SJCRH30 (cell line): ENCODE data around the gene PRTN3. TPM values are rescaled to one million over a fixed set of nuclear protein-coding genes. Genes with fewer than 3 reads are reported as not detected.
"Not testable (repeated sequence)": the region's sequence is repeated elsewhere in the genome, so short reads cannot be mapped to it uniquely, and the experiment has no call there.

Experiments
- DNase-seq, 2 experiments: peaks; one replicate each; pipeline ENCODE4 v3.0.0-alpha.2; 2015 to 2020
- H3K27ac ChIP-seq: fragments of 250-450 bp; sonication (Bioruptor Pico); 2 replicates; pipeline ENCODE4 v1.5.1; 2020; ENCODE audit warnings: mild to moderate bottlenecking, moderate library complexity
- H3K27me3 ChIP-seq: fragments of 250-450 bp; sonication (Bioruptor Pico); 2 replicates; pipeline ENCODE4 v1.5.1; 2020; ENCODE audit warnings: mild to moderate bottlenecking, moderate library complexity
- H3K36me3 ChIP-seq: fragments of 250-450 bp; sonication (Bioruptor Pico); 2 replicates; pipeline ENCODE4 v1.5.1; 2020; ENCODE audit warnings: mild to moderate bottlenecking, moderate library complexity
- H3K4me1 ChIP-seq: fragments of 250-450 bp; sonication (Bioruptor Pico); 2 replicates; pipeline ENCODE4 v1.5.1; 2020; ENCODE audit warnings: mild to moderate bottlenecking, moderate library complexity
- H3K4me3 ChIP-seq: fragments of 250-450 bp; sonication (Bioruptor Pico); 2 replicates; pipeline ENCODE4 v1.5.1; 2020; ENCODE audit warnings: mild to moderate bottlenecking, moderate library complexity
- H3K9me3 ChIP-seq: fragments of 250-450 bp; sonication (Bioruptor Pico); replicated peaks from 2 replicates; pipeline ENCODE4 v1.5.1; 2020; ENCODE audit warnings: mild to moderate bottlenecking, moderate library complexity
- total RNA-seq: library from RNA; depleted of rRNA; stranded (reverse); fragments of >200 nt; shearing (Covaris generic); gene quantifications from 2 replicates; pipeline ENCODE4 v1.2.3, GENCODE V29; 2014

The PRTN3 gene
- total RNA-seq, 1 experiment from 2014 or later: not detected

DNA sequence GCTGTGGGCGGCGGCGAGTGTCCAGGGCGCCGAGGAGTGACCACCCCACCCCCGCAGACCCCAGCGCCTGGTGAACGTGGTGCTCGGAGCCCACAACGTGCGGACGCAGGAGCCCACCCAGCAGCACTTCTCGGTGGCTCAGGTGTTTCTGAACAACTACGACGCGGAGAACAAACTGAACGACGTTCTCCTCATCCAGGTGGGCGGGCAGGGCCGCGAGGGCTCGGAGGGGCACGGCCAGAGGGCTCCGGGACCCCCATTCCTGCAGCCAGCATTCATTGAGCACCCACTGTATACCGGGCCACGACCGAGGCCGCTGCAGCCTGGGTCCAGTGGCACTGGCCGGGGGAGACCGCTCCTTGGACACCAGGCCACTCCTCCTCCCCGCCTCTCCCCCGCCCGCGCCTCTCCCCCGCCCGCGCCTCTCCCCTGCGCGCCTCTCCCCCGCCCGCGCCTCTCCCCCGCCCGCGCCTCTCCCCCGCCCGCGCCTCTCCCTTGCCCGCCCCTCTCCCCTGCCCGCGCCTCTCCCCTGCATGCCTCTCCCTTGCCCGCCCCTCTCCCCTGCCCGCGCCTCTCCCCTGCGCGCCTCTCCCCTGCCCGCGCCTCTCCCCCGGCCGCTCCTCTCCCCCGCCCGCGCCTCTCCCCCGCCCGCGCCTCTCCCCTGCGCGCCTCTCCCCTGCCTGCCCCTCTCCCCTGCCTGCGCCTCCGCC is 3.2 kb downstream of the PRTN3 start:
- H3K9me3 ChIP-seq: no peaks in the 10 kb centered on the region
- H3K27ac ChIP-seq: no peak overlapping the region
- H3K36me3 ChIP-seq: no peaks in the 10 kb centered on the region
- H3K4me3 ChIP-seq: no peak overlapping the region
- no peak for DNase-seq
- 0 out of 2 replicates have a peak, but pooled peaks cover 3% of the 10 kb centered on the region for H3K4me1 ChIP-seq
- H3K27me3 ChIP-seq: peaks cover 38% of the 10 kb centered on the region

DNA sequence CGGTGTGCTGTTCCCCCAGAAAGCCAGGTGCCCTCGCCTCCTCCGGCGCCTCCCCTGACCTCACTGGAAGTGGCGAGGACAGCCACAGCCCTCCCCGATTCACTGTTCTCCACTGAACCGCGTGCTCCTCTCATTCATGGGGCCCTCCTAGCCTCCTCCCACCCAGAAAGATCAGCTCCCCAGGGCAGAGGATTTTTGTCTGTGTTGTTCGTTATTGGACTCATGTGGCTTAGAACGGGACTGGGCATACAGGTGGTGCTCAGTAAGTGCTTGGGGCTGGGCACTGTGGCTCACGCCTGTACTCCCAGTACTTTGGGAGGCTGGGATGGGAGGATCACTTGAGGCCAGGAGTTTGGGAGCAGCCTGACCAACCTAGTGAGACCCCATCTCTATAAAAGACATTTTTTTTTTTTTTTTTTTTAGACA is 3.8 kb downstream of the PRTN3 start:
- Histone ChIP-seq H3K4me1 (0 out of 2 replicates have a peak, but pooled peaks cover under 1% of the 10 kb centered on the region), H3K27me3 (peaks cover 35% of the 10 kb centered on the region), H3K36me3 (no peaks in the 10 kb centered on the region), H3K4me3 (no peak overlapping the region), H3K9me3 (no peaks in the 10 kb centered on the region), H3K27ac (no peak overlapping the region)
- no peak for DNase-seq

DNA sequence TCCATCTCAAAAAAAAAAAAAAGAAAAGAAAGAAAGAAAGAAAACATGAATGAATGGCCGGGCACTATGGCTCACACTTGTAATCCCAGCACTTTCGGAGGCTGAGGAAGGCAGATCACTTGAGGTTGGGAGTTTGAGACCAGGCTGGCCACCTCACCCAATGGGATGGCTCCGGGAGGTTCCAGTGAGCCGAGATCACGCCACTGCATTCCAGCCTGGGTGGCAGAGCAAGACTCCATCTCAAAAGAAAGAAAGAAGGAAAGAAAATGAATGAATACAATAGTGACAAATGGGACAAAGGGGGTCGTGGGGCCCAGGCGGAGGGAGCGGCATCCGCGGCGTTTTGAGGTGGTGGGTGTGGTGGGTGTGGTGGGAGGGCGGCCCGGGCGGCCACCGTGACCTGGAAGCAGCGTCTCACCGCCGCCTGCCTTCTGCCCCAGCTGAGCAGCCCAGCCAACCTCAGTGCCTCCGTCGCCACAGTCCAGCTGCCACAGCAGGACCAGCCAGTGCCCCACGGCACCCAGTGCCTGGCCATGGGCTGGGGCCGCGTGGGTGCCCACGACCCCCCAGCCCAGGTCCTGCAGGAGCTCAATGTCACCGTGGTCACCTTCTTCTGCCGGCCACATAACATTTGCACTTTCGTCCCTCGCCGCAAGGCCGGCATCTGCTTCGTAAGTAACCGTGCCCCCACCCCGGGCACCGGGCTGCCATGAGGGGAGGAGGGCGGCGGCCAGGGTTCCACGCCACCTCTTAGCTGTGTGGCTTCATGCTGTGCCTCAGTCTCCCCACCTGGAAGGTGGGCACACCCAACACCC is 5.1 kb downstream of the PRTN3 start:
- Histone ChIP-seq H3K9me3 (no peaks in the 10 kb centered on the region), H3K36me3 (no peaks in the 10 kb centered on the region), H3K27ac (no peak overlapping the region), H3K4me1 (no peaks in the 10 kb centered on the region; the same call in 1 of the 2 replicates), H3K4me3 (no peak overlapping the region), H3K27me3 (peaks cover 33% of the 10 kb centered on the region)
- no peak for DNase-seq

DNA sequence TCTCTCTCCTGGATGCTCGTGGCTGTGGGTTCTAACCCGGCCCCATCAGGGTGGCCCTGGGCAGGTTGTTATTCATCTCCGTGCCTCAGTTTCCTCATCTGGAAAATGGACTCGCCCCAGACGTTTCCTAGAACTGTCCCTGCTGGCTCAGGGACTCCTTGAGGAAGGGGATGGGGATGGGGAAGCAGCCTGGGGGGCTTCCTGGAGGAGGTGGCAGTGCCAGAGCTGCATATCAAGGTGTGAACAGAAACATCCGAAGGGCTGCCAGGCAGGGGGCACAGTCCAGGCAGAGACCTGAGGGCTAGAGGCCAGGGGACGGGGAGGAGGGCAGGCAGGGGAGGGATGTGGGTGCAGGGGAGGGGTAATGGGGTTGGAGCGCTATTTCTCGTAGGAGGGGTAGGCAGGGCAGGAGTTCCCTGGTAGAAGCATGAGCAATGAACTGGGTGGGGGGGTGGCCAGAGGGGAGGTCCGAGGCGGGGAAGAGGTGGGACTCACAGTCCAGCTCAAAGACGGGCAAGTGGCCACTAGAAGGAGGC is 7.7 kb downstream of the PRTN3 start:
- Histone ChIP-seq H3K27me3 (peaks cover 25% of the 10 kb centered on the region), H3K27ac (no peak overlapping the region), H3K36me3 (no peaks in the 10 kb centered on the region)

DNA sequence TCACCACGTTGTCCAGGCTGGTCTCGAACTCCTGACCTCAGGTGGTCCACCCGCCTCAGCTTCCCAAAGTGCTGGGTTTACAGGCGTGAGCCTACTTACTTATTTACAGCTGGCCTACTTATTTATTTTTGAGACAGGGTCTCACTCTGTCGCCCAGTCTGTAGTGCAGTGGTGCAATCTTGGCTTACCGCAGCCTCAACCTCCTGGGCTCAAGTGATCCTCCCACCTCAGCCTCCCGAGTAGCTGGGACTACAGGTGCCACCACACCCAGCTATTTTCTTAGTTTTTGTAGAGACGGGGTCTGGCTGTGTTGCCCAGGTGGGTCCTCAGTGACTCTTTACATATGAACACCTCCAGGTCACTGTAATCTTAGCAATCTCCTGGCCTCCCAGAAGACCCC is 8.4 kb downstream of the PRTN3 start:
- not testable (repeated sequence) for H3K9me3 ChIP-seq, DNase-seq, H3K27ac ChIP-seq, H3K4me3 ChIP-seq, H3K4me1 ChIP-seq, H3K36me3 ChIP-seq
- H3K27me3 ChIP-seq: peaks cover 25% of the 10 kb centered on the region

More for the DNA sequence above, 7.7 kb downstream of the PRTN3 start:
- H3K4me3 ChIP-seq: no peak overlapping the region
- H3K9me3 ChIP-seq: no peaks in the 10 kb centered on the region
- DNase-seq: no peak
- no peaks in the 10 kb centered on the region; the same call in 1 of the 2 replicates for H3K4me1 ChIP-seq

DNA sequence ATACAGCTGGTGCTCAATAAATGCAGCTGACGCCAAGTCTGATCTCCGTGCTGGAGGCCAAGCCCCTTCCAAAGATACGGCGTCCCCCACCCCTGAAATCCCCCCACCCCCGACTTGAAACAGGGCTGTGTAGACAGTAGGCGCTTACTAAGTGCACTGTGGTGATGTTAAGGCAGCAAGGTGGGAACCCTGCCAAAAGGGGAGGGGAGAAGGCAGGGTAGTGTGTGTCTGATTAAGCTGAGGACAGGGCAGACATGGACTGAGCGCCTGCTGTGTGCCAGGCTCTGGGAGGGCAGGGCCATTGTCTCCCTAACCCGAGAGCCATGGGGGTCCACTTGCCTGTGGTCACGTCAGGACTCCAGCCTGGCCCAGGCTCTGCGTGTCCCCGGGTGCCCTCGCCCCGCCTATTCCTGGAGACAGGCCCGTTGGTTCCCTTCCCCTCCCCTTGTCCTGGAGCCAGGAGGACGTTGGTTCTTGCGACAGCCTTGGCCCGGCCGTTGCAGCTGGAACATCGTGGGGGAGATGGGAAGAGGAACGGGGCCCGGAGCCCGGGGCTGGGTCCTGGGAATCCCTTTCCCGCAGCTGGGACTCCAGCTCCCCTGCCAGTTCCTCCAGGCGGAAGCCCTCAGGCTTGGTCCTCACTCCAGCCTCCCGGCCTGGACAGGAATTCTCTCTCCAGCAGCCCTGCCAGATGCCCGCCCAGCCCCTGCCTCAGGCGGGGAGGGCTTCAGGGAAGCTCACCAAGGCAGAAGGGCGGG is 9.6 kb downstream of the PRTN3 start:
- DNase-seq: peak; percentile 82 to 83
- H3K36me3 ChIP-seq: no peaks in the 10 kb centered on the region
- no peak overlapping the region for H3K27ac ChIP-seq
- H3K9me3 ChIP-seq: no peaks in the 10 kb centered on the region
- no peak overlapping the region for H3K4me3 ChIP-seq
- H3K27me3 ChIP-seq: peaks cover 20% of the 10 kb centered on the region
- H3K4me1 ChIP-seq: no peaks in the 10 kb centered on the region; the same call in 1 of the 2 replicates

DNA sequence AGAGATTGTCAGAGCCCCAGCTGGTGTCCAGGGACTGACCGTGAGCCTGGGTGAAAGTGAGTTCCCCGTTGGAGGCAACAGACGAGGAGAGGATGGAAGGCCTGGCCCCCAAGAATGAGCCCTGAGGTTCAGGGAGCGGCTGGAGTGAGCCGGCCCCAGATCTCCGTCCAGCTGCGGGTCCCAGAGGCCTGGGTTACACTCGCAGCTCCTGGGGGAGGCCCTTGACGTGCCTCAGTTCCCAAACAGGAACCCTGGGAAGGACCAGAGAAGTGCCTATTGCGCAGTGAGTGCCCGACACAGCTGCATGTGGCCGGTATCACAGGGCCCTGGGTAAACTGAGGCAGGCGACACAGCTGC is 10.2 kb downstream of the PRTN3 start:
- no peak overlapping the region for H3K27ac ChIP-seq
- H3K4me1 ChIP-seq: no peaks in the 10 kb centered on the region; the same call in 1 of the 2 replicates
- H3K36me3 ChIP-seq: no peaks in the 10 kb centered on the region
- DNase-seq: no peak
- no peak overlapping the region for H3K4me3 ChIP-seq
- peaks cover 16% of the 10 kb centered on the region for H3K27me3 ChIP-seq
- H3K9me3 ChIP-seq: no peaks in the 10 kb centered on the region

DNA sequence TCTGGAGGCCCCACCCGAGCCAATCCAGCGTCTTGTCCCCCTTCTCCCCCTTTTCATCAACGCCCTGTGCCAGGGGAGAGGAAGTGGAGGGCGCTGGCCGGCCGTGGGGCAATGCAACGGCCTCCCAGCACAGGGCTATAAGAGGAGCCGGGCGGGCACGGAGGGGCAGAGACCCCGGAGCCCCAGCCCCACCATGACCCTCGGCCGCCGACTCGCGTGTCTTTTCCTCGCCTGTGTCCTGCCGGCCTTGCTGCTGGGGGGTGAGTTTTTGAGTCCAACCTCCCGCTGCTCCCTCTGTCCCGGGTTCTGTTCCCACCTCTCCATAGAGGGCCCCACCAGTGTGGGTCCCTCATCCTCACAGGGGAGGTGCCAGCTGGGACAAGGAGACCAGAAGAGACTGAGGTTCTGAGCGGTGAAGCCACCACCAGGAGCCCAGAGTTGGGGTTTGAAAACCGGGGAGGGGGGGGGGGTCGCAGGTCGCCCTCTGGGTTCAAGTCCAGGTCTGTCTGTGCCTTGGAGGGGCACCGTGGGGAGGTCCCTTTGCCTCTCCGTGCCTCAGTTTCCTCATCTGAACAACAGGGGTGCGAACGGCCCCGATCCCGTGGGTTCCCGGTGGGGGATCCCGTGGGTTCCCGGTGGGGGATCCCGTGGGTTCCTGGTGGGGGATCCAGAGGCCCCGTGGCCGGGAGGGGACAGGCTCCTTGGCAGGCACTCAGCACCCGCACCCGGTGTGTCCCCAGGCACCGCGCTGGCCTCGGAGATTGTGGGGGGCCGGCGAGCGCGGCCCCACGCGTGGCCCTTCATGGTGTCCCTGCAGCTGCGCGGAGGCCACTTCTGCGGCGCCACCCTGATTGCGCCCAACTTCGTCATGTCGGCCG is 11.6 kb downstream of the PRTN3 start, which contains the start of gene ELANE:
ELANE (plus strand) TSS at position 168 of the 878 bp plus-strand sequence; CDS start at position 194, 26 bp downstream.
- DNase-seq: no peak
- Histone ChIP-seq H3K9me3 (no peaks in the 10 kb centered on the region), H3K36me3 (no peaks in the 10 kb centered on the region), H3K27me3 (peaks cover 8% of the 10 kb centered on the region; the same call in 1 of the 2 replicates), H3K4me3 (no peak within 1 kb of the TSS), H3K27ac (no peak within 1 kb of the TSS), H3K4me1 (no peaks in the 10 kb centered on the region; the same call in 1 of the 2 replicates)

DNA sequence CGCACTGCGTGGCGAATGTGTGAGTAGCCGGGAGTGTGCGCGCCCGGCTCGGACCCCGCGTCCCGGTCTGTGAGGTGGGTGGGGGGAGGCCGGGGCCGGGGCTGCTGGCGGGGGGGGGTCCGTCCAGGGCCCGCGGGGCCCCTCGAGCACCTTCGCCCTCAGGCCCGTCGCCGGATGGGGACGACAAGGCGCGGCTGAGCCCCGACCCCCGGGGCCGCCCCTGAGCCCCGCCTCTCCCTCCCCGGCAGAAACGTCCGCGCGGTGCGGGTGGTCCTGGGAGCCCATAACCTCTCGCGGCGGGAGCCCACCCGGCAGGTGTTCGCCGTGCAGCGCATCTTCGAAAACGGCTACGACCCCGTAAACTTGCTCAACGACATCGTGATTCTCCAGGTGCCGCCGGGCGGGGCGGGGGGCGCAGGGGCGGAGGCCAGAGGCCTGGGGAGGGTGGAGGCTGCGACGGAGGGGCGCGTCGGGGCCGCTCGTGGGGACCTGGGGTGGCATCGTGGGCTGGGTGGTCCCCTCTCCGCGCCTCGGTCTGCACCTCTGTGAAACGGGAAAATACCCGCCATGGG is 12.3 kb downstream of the PRTN3 start:
- no peak for DNase-seq
- H3K9me3 ChIP-seq: no peaks in the 10 kb centered on the region
- H3K4me3 ChIP-seq: no peak overlapping the region
- H3K36me3 ChIP-seq: no peaks in the 10 kb centered on the region
- H3K27ac ChIP-seq: no peak overlapping the region
- H3K27me3 ChIP-seq: peaks cover 2% of the 10 kb centered on the region; the same call in 1 of the 2 replicates
- no peaks in the 10 kb centered on the region; the same call in 1 of the 2 replicates for H3K4me1 ChIP-seq

DNA sequence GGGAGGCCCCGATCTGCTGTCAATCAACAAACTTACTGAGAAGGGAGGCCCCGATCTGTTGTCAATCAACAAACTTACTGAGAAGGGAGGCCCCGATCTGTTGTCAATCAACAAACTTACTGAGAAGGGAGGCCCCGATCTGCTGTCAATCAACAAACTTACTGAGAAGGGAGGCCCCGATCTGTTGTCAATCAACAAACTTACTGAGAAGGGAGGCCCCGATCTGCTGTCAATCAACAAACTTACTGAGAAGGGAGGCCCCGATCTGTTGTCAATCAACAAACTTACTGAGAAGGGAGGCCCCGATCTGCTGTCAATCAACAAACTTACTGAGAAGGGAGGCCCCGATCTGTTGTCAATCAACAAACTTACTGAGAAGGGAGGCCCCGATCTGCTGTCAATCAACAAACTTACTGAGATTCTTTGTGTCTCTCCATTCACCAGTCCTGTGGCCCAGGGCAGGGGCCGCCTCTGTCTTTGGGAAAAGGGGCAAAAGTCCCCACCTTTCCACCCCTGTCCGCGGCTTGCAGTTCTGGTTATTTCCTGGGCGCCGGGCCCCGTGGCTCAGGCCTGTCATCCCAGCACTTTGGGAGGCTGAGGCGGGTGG is 12.9 kb downstream of the PRTN3 start:
- not testable (repeated sequence) for H3K36me3 ChIP-seq, H3K4me1 ChIP-seq, H3K27me3 ChIP-seq, H3K4me3 ChIP-seq, H3K9me3 ChIP-seq, DNase-seq, H3K27ac ChIP-seq

DNA sequence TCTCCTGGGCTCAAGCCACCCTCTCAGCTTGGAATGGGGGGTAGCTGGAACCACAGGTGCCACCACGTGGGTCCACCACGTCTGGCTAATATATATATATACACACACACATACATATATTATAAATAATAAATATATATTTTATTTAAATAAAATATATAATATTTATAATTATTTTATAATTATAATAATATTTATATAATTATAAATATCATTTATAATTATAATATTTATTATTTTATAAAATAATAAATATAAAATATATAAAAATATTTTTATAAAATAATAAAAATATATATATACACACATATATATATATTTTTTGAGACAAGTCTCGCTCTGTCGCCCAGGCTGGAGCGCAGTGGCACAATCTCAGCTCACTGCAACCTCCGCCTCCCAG is 13.8 kb downstream of the PRTN3 start:
- H3K36me3 ChIP-seq: no peaks in the 10 kb centered on the region
- no peaks in the 10 kb centered on the region for H3K27me3 ChIP-seq
- no peaks in the 10 kb centered on the region for H3K9me3 ChIP-seq
- DNase-seq: no peak
- H3K4me3 ChIP-seq: no peak overlapping the region
- H3K27ac ChIP-seq: no peak overlapping the region
- peaks cover 4% of the 10 kb centered on the region for H3K4me1 ChIP-seq

DNA sequence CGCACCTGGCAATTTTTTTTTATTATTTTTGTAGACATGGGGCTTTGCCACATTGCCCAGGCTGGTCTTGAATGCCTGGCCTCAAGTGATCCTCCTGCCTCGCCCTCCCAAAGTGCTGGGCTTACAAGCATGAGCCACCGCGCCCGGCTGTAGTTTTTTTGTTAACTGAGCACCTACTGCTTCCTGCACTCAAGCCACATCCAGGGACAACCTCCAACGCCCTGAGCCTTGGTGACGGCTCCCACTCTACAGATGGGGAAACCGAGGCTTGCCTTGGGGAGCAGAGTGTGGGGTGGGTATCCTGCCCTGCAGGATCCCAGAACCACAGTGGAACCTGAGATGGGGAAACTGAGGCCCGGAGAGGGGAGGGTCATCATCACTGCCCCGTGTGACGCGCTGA is 14.3 kb downstream of the PRTN3 start:
- DNase-seq: no peak
- H3K4me1 ChIP-seq: peaks cover 4% of the 10 kb centered on the region
- no peak overlapping the region for H3K27ac ChIP-seq
- H3K4me3 ChIP-seq: no peak overlapping the region
- H3K9me3 ChIP-seq: no peaks in the 10 kb centered on the region
- no peaks in the 10 kb centered on the region for H3K27me3 ChIP-seq
- H3K36me3 ChIP-seq: no peaks in the 10 kb centered on the region

DNA sequence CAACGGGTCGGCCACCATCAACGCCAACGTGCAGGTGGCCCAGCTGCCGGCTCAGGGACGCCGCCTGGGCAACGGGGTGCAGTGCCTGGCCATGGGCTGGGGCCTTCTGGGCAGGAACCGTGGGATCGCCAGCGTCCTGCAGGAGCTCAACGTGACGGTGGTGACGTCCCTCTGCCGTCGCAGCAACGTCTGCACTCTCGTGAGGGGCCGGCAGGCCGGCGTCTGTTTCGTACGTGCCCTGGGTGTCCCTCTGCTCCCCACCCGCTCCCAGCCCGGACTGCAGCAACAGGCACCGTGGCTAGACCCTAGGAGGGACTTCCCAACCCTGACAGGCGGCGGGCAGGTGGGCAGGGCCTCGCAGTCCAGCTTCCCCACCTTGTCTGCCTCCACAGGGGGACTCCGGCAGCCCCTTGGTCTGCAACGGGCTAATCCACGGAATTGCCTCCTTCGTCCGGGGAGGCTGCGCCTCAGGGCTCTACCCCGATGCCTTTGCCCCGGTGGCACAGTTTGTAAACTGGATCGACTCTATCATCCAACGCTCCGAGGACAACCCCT is 14.8 kb downstream of the PRTN3 start:
- Histone ChIP-seq H3K4me3 (no peak overlapping the region), H3K9me3 (no peaks in the 10 kb centered on the region), H3K36me3 (no peaks in the 10 kb centered on the region), H3K27ac (no peak overlapping the region), H3K27me3 (no peaks in the 10 kb centered on the region), H3K4me1 (peaks cover 4% of the 10 kb centered on the region; the same call in 1 of the 2 replicates)
- no peak for DNase-seq
